GM23338 (cell line): ENCODE data around the gene CDX1. TPM values are rescaled to one million over a fixed set of nuclear protein-coding genes. Genes with fewer than 3 reads are reported as not detected.

Source experiments
- ATAC-seq: fragments of 200-7000 bp; cut with Tn5 transposase; 3 replicates; pipeline ENCODE4 v1.9.1; 2020
- DNase-seq: peaks from one replicate; pipeline ENCODE4 v3.0.0-alpha.2; 2015; ENCODE audit warnings: low spot score
- H2AFZ ChIP-seq: fragments of 200-600 bp; sonication (generic); 2 replicates; pipeline ENCODE4 v1.8.0; 2016; ENCODE audit warnings: antibody characterized with exemption, mild to moderate bottlenecking, moderate library complexity
- H3F3A ChIP-seq: fragments of 200-600 bp; sonication (generic); replicated peaks from 2 replicates; pipeline ENCODE4 v1.8.0; 2017; ENCODE audit warnings: antibody characterized with exemption, mixed run types, low read depth
- H3K27ac ChIP-seq: fragments of 200-600 bp; sonication (generic); 2 replicates; pipeline ENCODE4 v1.6.1; 2016; ENCODE audit warnings: low read depth
- H3K27me3 ChIP-seq: fragments of 200-600 bp; sonication (generic); 2 replicates; pipeline ENCODE4 v1.8.0; 2016; ENCODE audit warnings: mild to moderate bottlenecking, mixed run types, moderate library complexity; ENCODE audit not compliant: insufficient read depth
- H3K36me3 ChIP-seq: fragments of 200-600 bp; sonication (generic); 2 replicates; pipeline ENCODE4 v1.8.0; 2016; ENCODE audit warnings: mild to moderate bottlenecking; ENCODE audit not compliant: insufficient read depth
- H3K4me1 ChIP-seq: fragments of 200-600 bp; sonication (generic); 2 replicates; pipeline ENCODE4 v1.8.0; 2016; ENCODE audit warnings: mild to moderate bottlenecking, moderate library complexity; ENCODE audit not compliant: insufficient read depth
- H3K4me2 ChIP-seq: fragments of 200-600 bp; sonication (generic); 2 replicates; pipeline ENCODE4 v1.7.1; 2017; ENCODE audit warnings: mixed run types
- H3K4me3 ChIP-seq: fragments of 200-600 bp; sonication (generic); 2 replicates; pipeline ENCODE4 v1.6.1; 2016; ENCODE audit warnings: mixed run types
- H3K79me2 ChIP-seq: fragments of 200-600 bp; sonication (generic); replicated peaks from 2 replicates; pipeline ENCODE4 v1.8.0; 2017; ENCODE audit warnings: mild to moderate bottlenecking; ENCODE audit not compliant: insufficient read depth
- H3K9me2 ChIP-seq: fragments of 200-600 bp; sonication (generic); 2 replicates; pipeline ENCODE4 v1.8.0; 2017; ENCODE audit not compliant: insufficient read depth
- H4K20me1 ChIP-seq: fragments of 200-600 bp; sonication (generic); replicated peaks from 2 replicates; pipeline ENCODE4 v1.8.0; 2017; ENCODE audit warnings: mild to moderate bottlenecking; ENCODE audit not compliant: insufficient read depth
- H3K27ac Mint-ChIP-seq: 2 replicates; pipeline ENCODE4 v1.8.0; 2020; ENCODE audit warnings: inconsistent platforms, mild to moderate bottlenecking, moderate library complexity, mixed read lengths
- H3K27me3 Mint-ChIP-seq: 3 replicates; pipeline ENCODE4 v1.8.0; 2022; ENCODE audit warnings: low read depth, mild to moderate bottlenecking, moderate library complexity, mixed read lengths, inconsistent platforms; ENCODE audit not compliant: insufficient read depth, poor library complexity
- H3K36me3 Mint-ChIP-seq: 3 replicates; pipeline ENCODE4 v1.8.0; 2021; ENCODE audit warnings: low read depth, mild to moderate bottlenecking, inconsistent platforms, moderate library complexity, mixed read lengths
- H3K4me1 Mint-ChIP-seq: 3 replicates; pipeline ENCODE4 v1.8.0; 2020; ENCODE audit warnings: mild to moderate bottlenecking, inconsistent platforms, mixed read lengths
- H3K4me3 Mint-ChIP-seq: 3 replicates; pipeline ENCODE4 v1.8.0; 2021; ENCODE audit warnings: moderate library complexity, mild to moderate bottlenecking, inconsistent platforms, mixed read lengths
- H3K9me3 Mint-ChIP-seq: 3 replicates; pipeline ENCODE4 v1.8.0; 2020; ENCODE audit warnings: moderate library complexity, mild to moderate bottlenecking, inconsistent platforms, mixed read lengths
- REST ChIP-seq: IDR thresholded peaks from one replicate; pipeline ENCODE4 v1.6.1; 2018; ENCODE audit warnings: antibody characterized with exemption; ENCODE audit not compliant: unreplicated experiment
- ZNF114 ChIP-seq: fragments of 250-450 bp; sonication (Bioruptor Pico); IDR thresholded peaks from 2 replicates; pipeline ENCODE4 v1.5.0; 2020; ENCODE audit warnings: mild to moderate bottlenecking, moderate library complexity
- ZNF462 ChIP-seq: fragments of 250-450 bp; sonication (Bioruptor Pico); IDR thresholded peaks from 2 replicates; pipeline ENCODE4 v1.5.0; 2020; ENCODE audit warnings: mild to moderate bottlenecking, moderate library complexity
- polyA plus RNA-seq: library from polyadenylated mRNA; unstranded; fragments of >200 nt; fragmentation: Nextera tagmentation; extraction: Ambion mirVana; gene quantifications from 2 replicates; pipeline ENCODE4 v1.2.1, GENCODE V29; 2016
- total RNA-seq: library from RNA; depleted of rRNA; stranded (reverse); fragments of >200 nt; shearing (Covaris generic); gene quantifications from 2 replicates; pipeline ENCODE4 v1.2.3, GENCODE V29; 2014

Gene CDX1
- total and polyA plus RNA-seq, 2 experiments from 2014 or later, result not detected

GRCh38 chr5:150159031-150159430 lies 7.5 kb upstream of the CDX1 start:
- DNase-seq, result no peak
- peaks cover 20% of the 10 kb centered on the region for H3K4me1 ChIP-seq
- no peak overlapping the region for H3K4me2 ChIP-seq
- no peak overlapping the region for H3K4me3 Mint-ChIP-seq
- H3K27ac ChIP-seq, result no peak overlapping the region
- no peak overlapping the region for H3K4me3 ChIP-seq
- 0 out of 2 replicates have a peak, but pooled peaks cover 4% of the 10 kb centered on the region for H3F3A ChIP-seq
- H3K9me3 Mint-ChIP-seq, result no peaks in the 10 kb centered on the region
- TF ChIP-seq ZNF462 (CRISPR knock-in tag) (no peak), REST (no peak), ZNF114 (CRISPR knock-in tag) (no peak)
- H3K27ac Mint-ChIP-seq, result no peak overlapping the region
- H3K27me3 ChIP-seq, result peaks cover 5% of the 10 kb centered on the region
- H3K36me3 Mint-ChIP-seq, result no peaks in the 10 kb centered on the region
- no peak for ATAC-seq
- peaks cover 21% of the 10 kb centered on the region for H3K27me3 Mint-ChIP-seq
- H2AFZ ChIP-seq, result no peak overlapping the region
- no peaks in the 10 kb centered on the region for H3K36me3 ChIP-seq
- no peaks in the 10 kb centered on the region for H3K79me2 ChIP-seq
- peaks cover 33% of the 10 kb centered on the region for H3K4me1 Mint-ChIP-seq
- no peaks in the 10 kb centered on the region for H4K20me1 ChIP-seq
- H3K9me2 ChIP-seq, result no peaks in the 10 kb centered on the region
